SK-N-SH (cell line): ENCODE results near the gene TBC1D16. TPM values are rescaled to one million over a fixed set of nuclear protein-coding genes. Genes with fewer than 3 reads are reported as not detected.

Source experiments
- CTCF ChIA-PET: fragments of 300-600, 350-600 bp; formaldehyde crosslinking; extraction: SDS; loops from one replicate; lab custom pipeline; 2021; lab: Yijun Ruan, JAX
- POLR2A ChIA-PET: fragments of 350-600 bp; sonication (Branson Sonifier 250); formaldehyde crosslinking; extraction: SDS; loops from one replicate; lab custom pipeline; 2020; ENCODE audit warnings: antibody characterized with exemption, inconsistent platforms; lab: Yijun Ruan, JAX
- DNase-seq: peaks from one replicate; pipeline ENCODE4 v3.0.0; 2012
- H2AFZ ChIP-seq: fragments of 200-600 bp; sonication (generic); 2 replicates; pipeline ENCODE4 v1.8.1; 2016; ENCODE audit warnings: antibody characterized with exemption, mild to moderate bottlenecking, low read depth
- H3F3A ChIP-seq: fragments of 200-600 bp; sonication (generic); replicated peaks from 2 replicates; pipeline ENCODE3; 2016; ENCODE audit warnings: antibody characterized with exemption, mild to moderate bottlenecking; ENCODE audit not compliant: insufficient read depth
- H3K27ac ChIP-seq, 2 experiments: fragments of 200-500 bp in 1 of 2; fragments of 200-600 bp in 1 of 2; sonication (Bioruptor generic) in 1 of 2; sonication (generic), shearing (Covaris generic) in 1 of 2; 2 replicates each; pipeline versions ENCODE4 v1.5.1 to v1.6.1; 2014 to 2016; ENCODE audit warnings: low read depth in 2 of 2, inconsistent platforms in 1 of 2, low read length in 1 of 2, mild to moderate bottlenecking in 1 of 2, mixed read lengths in 1 of 2
- H3K27me3 ChIP-seq: fragments of 200-600 bp; sonication (generic), shearing (Covaris generic); 2 replicates; pipeline ENCODE4 v1.6.1; 2016; ENCODE audit warnings: mixed run types; ENCODE audit not compliant: insufficient read depth
- H3K36me3 ChIP-seq, 2 experiments: fragments of 200-500 bp in 1 of 2; fragments of 200-600 bp in 1 of 2; sonication (Bioruptor generic) in 1 of 2; sonication (generic) in 1 of 2; replicated peaks in 1 of 2; 2 replicates each; pipeline versions ENCODE3 to v1.5.1; 2014 to 2016; ENCODE audit warnings: low read length in 1 of 2, mild to moderate bottlenecking in 1 of 2; ENCODE audit not compliant: insufficient read depth in 2 of 2, control insufficient read depth in 1 of 2
- H3K4me1 ChIP-seq, 2 experiments: fragments of 200-500 bp in 1 of 2; fragments of 200-600 bp in 1 of 2; sonication (Bioruptor generic) in 1 of 2; sonication (generic), shearing (Covaris generic) in 1 of 2; 2 replicates each; pipeline versions ENCODE4 v1.5.1 to v1.6.1; 2014 to 2016; ENCODE audit warnings: low read depth in 1 of 2, low read length in 1 of 2, mixed run types in 1 of 2; ENCODE audit not compliant: insufficient read depth in 2 of 2, control insufficient read depth in 1 of 2
- H3K4me2 ChIP-seq: fragments of 200-600 bp; sonication (generic), shearing (Covaris generic); 2 replicates; pipeline ENCODE4 v1.6.1; 2017; ENCODE audit warnings: mixed run types
- H3K4me3 ChIP-seq, 2 experiments: fragments of 200-500 bp in 1 of 2; fragments of 200-600 bp in 1 of 2; sonication (Bioruptor generic) in 1 of 2; sonication (generic), shearing (Covaris generic) in 1 of 2; 2 replicates each; pipeline versions ENCODE4 v1.5.1 to v1.8.1; 2014 to 2016; ENCODE audit warnings: low read depth in 2 of 2, inconsistent platforms in 1 of 2, low read length in 1 of 2, mild to moderate bottlenecking in 1 of 2, mixed read lengths in 1 of 2, moderate library complexity in 1 of 2
- H3K79me2 ChIP-seq: fragments of 200-600 bp; sonication (generic); 2 replicates; pipeline ENCODE4 v1.8.1; 2017; ENCODE audit warnings: mild to moderate bottlenecking; ENCODE audit not compliant: insufficient read depth
- H3K9ac ChIP-seq: fragments of 200-600 bp; sonication (generic); 2 replicates; pipeline ENCODE4 v1.6.1; 2017; ENCODE audit warnings: mixed run types
- H3K9me2 ChIP-seq: fragments of 200-600 bp; sonication (generic); 2 replicates; pipeline ENCODE4 v1.6.1; 2017; ENCODE audit warnings: mixed run types
- H3K9me3 ChIP-seq: fragments of 200-600 bp; sonication (generic); 2 replicates; pipeline ENCODE4 v1.6.1; 2017; ENCODE audit warnings: mixed run types, mild to moderate bottlenecking, moderate library complexity
- H4K20me1 ChIP-seq: fragments of 200-600 bp; sonication (generic); 2 replicates; pipeline ENCODE4 v1.6.1; 2017; ENCODE audit warnings: mild to moderate bottlenecking, mixed run types; ENCODE audit not compliant: insufficient read depth
- CHD2 ChIP-seq: fragments of 150-350 bp; IDR thresholded peaks from 2 replicates; pipeline ENCODE4 v1.6.1; 2018; ENCODE audit warnings: low read length; ENCODE audit not compliant: partially characterized antibody
- EP300 ChIP-seq, 2 experiments: IDR thresholded peaks; 2 replicates each; pipeline versions ENCODE4 v1.4.0 to v1.6.1; 2012; ENCODE audit warnings: borderline replicate concordance in 1 of 2, low read depth in 1 of 2, low read length in 1 of 2
- FOXJ3 ChIP-seq: sonication (generic); formaldehyde crosslinking; IDR thresholded peaks from 2 replicates; pipeline ENCODE4 v1.5.1; 2020; ENCODE audit warnings: mild to moderate bottlenecking, missing genetic modification reagents
- MAX ChIP-seq: IDR thresholded peaks from 2 replicates; pipeline ENCODE4 v1.4.0; 2012; ENCODE audit warnings: low read depth
- NFIC ChIP-seq: IDR thresholded peaks from 2 replicates; pipeline ENCODE4 v1.4.0; 2012; ENCODE audit warnings: borderline replicate concordance
- POLR2AphosphoS5 ChIP-seq: IDR thresholded peaks from 2 replicates; pipeline ENCODE4 v1.6.1; 2012; ENCODE audit warnings: low read depth, low read length
- RAD21 ChIP-seq: IDR thresholded peaks from 2 replicates; pipeline ENCODE4 v1.6.1; 2012; ENCODE audit warnings: mild to moderate bottlenecking, low read length
- RXRA ChIP-seq: IDR thresholded peaks from 2 replicates; pipeline ENCODE4 v1.4.0; 2012; ENCODE audit warnings: low read depth, mild to moderate bottlenecking, borderline replicate concordance
- USF1 ChIP-seq: IDR thresholded peaks from 2 replicates; pipeline ENCODE4 v1.4.0; 2012; ENCODE audit warnings: low read depth, borderline replicate concordance
- WGBS: methylation state at CpG from one replicate; pipeline ENCODE4 v1.1.6; 2017; ENCODE audit warnings: low lambda C conversion rate; 5-methylcytosine and 5-hydroxymethylcytosine counted together
- polyA plus RNA-seq, 3 experiments: library from polyadenylated mRNA; depleted of rRNA; stranded (reverse); fragments of >200 nt; gene quantifications; 2 replicates each; pipeline ENCODE4 v1.2.3, GENCODE V29; 2012

Gene TBC1D16
- polyA plus RNA-seq, 1 of the 3 experiments (the other 2 are of a cell fraction): 14.5 TPM

- Histone ChIP-seq H3K9me3 (no peaks in the 10 kb centered on the region), H3K4me1 (peaks cover 19 to 36% of the 10 kb centered on the region in 2 experiments; a peak in 2 of 4 replicates), H3K9ac (no peak overlapping the region), H3K79me2 (no peaks in the 10 kb centered on the region), H3K27ac (no peak overlapping the region), H3K4me3 (no peak overlapping the region), H3F3A (peaks cover 4% of the 10 kb centered on the region), H4K20me1 (no peaks in the 10 kb centered on the region), H3K27me3 (no peaks in the 10 kb centered on the region), H3K9me2 (no peaks in the 10 kb centered on the region), H2AFZ (no peak overlapping the region), H3K36me3 (peaks cover 0 to 12% of the 10 kb centered on the region in 2 experiments), H3K4me2 (no peak overlapping the region)
- ChIA-PET POLR2A (no interaction called here), CTCF (interaction anchor here (0.8 to 2.4 kb wide), 5 partner anchors 10 to 90 kb away, joined by 3 to 7 read pairs (median 3); no protein-coding TSS in a partner anchor)
- WGBS: 95% methylated on average over 9 of the region's 9 CpGs
- no peak for DNase-seq
- TF ChIP-seq EP300 (IDR thresholded peaks at IDR 0.05; ENCODE audit: borderline replicate concordance in 1 of 2, low read depth in 1 of 2, low read length in 1 of 2): no peak
- TF ChIP-seq CHD2: no peak
- TF ChIP-seq USF1: no peak
These were observed 101.1 kb downstream of the TBC1D16 start for GRCh38 chr17:79934653-79934970.

GRCh38 chr17:79933863-79934652 is 101.6 kb downstream of the TBC1D16 start:
- Histone ChIP-seq H3K9ac (no peak overlapping the region), H2AFZ (no peak overlapping the region), H3K36me3 (peaks cover 0 to 7% of the 10 kb centered on the region in 2 experiments), H3K4me2 (0 out of 2 replicates have a peak overlapping the region, but pooled peaks have one; percentile 23), H3F3A (peaks cover 4% of the 10 kb centered on the region), H4K20me1 (no peaks in the 10 kb centered on the region), H3K4me3 (no peak overlapping the region), H3K27me3 (no peaks in the 10 kb centered on the region), H3K9me2 (no peaks in the 10 kb centered on the region), H3K4me1 (peaks cover 19 to 36% of the 10 kb centered on the region in 2 experiments; a peak in 2 of 4 replicates), H3K79me2 (no peaks in the 10 kb centered on the region), H3K9me3 (no peaks in the 10 kb centered on the region), H3K27ac (no peak overlapping the region; a peak in 1 of 4 replicates)
- ChIA-PET POLR2A (no interaction called here), CTCF (interaction anchor here (1.1 to 2.4 kb wide), 4 partner anchors 10 to 89 kb away, joined by 3 to 7 read pairs (median 4); no protein-coding TSS in a partner anchor)
- DNase-seq: no peak
- TF ChIP-seq NFIC: no peak
- no peak for TF ChIP-seq RAD21
- TF ChIP-seq EP300 (IDR thresholded peaks at IDR 0.05; ENCODE audit: borderline replicate concordance in 1 of 2, low read depth in 1 of 2, low read length in 1 of 2): no peak
- no peak for TF ChIP-seq POLR2AphosphoS5
- no peak for TF ChIP-seq MAX
- no peak for TF ChIP-seq RXRA
- no peak for TF ChIP-seq FOXJ3 (CRISPR knock-in tag)
- TF ChIP-seq CHD2: no peak
- 77% methylated on average over 15 of the region's 22 CpGs for WGBS
